NT2/D1 (cell line): Measurements from ENCODE around the gene STX17.

Source experiments
- SUZ12 ChIP-seq: IDR thresholded peaks from 2 replicates; pipeline ENCODE4 v1.6.1; 2011; ENCODE audit not compliant: insufficient read length, insufficient read depth; ENCODE audit errors: extremely low read depth
- YY1 ChIP-seq: IDR thresholded peaks from 2 replicates; pipeline ENCODE4 v1.6.1; 2011; ENCODE audit not compliant: insufficient read length, insufficient read depth
- ZNF274 ChIP-seq: IDR thresholded peaks from 2 replicates; pipeline ENCODE4 v1.6.1; 2011; ENCODE audit warnings: mild to moderate bottlenecking, low read depth, low read length

DNA sequence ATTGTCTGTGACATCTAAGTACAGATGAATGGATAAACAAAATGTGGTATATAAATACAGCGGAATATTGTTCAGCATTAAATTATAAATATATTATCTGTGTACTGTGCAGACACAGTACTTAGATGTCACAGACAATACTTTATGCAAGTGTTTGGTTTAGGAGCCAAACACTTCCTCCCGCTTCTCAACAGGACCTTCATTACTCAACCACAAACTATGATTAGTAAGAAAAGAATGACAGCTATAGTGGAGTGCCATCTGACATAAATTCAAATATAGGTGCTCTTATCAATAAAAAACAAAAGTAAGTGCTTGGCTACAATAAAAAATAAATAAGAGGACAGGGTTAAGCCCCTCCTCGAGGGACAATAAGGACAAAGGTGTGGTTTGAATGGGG lies 38.9 kb upstream of the STX17 start:
- TF ChIP-seq ZNF274 (no peak), SUZ12 (no peak), YY1 (no peak)
